ES-I3 (cell line): ENCODE results near the gene IL17RB.

Experiments
- H3K36me3 ChIP-seq: 2 replicates; pipeline ENCODE4 v1.6.1; 2013; ENCODE audit warnings: mild to moderate bottlenecking, low read length, control low read depth, moderate library complexity; ENCODE audit not compliant: insufficient read depth
- H3K4me1 ChIP-seq: 2 replicates; pipeline ENCODE4 v1.6.1; 2013; ENCODE audit warnings: mild to moderate bottlenecking, control low read depth, low read length; ENCODE audit not compliant: insufficient read depth
- H3K9ac ChIP-seq: 2 replicates; pipeline ENCODE4 v1.6.1; 2013; ENCODE audit warnings: low read depth, mild to moderate bottlenecking, low read length, moderate library complexity
- H3K9me3 ChIP-seq: 2 replicates; pipeline ENCODE4 v1.6.1; 2013; ENCODE audit warnings: mild to moderate bottlenecking, low read length, moderate library complexity; ENCODE audit not compliant: control insufficient read depth, insufficient read depth

The IL17RB gene

DNA sequence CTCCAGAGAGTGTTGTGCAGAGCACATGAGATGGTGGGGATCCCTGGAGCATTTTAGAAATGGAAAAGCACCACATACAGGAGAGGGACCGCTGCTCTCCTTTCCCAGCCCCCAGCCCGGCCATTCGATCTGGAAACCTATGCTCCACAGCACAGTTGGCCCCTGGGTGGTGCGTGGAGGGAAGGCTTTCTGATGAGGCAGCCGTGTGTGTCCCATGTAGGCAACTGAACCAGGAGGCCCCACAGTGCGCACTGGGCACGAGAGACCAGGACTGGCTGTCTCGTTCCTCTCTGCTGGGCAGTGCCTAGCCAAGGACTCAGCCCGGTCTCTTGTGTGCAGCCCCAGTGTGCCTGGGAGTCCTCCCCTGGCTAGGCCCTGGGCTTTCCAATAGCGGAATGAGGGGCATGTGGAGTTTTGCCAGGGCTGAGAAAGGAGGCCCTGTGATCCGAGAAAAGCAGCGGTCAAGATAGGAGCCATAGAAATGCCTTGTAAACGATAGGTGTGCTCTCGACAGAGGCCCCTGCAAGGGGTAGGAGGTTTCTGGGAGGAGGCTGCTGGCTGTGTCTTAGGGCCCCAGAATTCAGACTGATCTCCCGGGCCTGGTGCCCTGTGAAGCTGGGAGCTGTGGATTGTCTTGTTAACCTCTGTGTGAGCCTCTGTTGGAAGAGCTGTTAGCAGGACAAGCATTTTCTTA lies 39.1 kb upstream of the IL17RB start:
- Histone ChIP-seq H3K4me1 (peaks cover 13% of the 10 kb centered on the region; the same call in 1 of the 2 replicates), H3K9ac (no peak overlapping the region), H3K9me3 (no peaks in the 10 kb centered on the region), H3K36me3 (no peaks in the 10 kb centered on the region)

DNA sequence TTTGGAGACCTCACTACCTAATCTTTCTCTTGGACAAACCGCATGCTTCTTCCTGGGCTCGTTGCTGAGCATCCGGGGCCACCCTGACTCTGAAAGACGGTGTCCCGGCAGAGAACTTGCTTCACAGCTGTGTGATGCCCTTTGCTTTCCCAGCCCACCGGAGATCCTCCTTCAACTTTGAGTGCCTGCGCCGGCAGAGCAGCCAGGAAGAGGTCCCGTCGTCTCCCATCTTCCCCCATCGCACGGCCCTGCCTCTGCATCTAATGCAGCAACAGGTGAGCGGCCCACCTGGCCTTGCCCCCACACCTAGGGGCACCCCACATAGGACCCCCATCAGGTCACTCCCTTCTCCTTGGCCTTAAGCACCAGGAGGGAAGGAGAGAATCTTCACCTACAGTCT lies 37.9 kb upstream of the IL17RB start:
- peaks cover 13% of the 10 kb centered on the region; the same call in 1 of the 2 replicates for H3K4me1 ChIP-seq
- H3K9me3 ChIP-seq = no peaks in the 10 kb centered on the region

DNA sequence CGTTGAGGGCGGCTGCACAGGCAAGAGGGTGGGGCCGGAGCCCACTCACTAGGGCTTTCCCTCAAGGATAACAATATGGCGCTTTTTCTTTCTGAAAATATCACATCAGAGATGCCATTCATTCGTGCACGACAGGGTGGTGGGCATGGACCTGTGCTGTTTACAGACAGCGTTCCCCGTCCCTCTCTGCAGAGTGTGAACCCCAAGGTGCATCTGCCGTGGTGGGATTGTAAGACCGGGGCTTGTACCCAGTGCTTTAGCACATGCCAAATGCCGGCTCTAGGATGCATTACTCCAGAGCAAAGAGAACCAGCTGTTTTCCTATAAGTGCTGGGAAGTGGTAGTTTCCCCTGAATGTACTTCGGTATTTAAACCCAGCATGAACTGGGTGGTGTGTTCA lies 37.1 kb upstream of the IL17RB start:
- peaks cover 9% of the 10 kb centered on the region; the same call in 1 of the 2 replicates for H3K4me1 ChIP-seq
- no peaks in the 10 kb centered on the region for H3K36me3 ChIP-seq
- no peak overlapping the region for H3K9ac ChIP-seq
- H3K9me3 ChIP-seq = no peaks in the 10 kb centered on the region

More for the DNA sequence above, 37.9 kb upstream of the IL17RB start:
- no peaks in the 10 kb centered on the region for H3K36me3 ChIP-seq
- H3K9ac ChIP-seq = no peak overlapping the region

DNA sequence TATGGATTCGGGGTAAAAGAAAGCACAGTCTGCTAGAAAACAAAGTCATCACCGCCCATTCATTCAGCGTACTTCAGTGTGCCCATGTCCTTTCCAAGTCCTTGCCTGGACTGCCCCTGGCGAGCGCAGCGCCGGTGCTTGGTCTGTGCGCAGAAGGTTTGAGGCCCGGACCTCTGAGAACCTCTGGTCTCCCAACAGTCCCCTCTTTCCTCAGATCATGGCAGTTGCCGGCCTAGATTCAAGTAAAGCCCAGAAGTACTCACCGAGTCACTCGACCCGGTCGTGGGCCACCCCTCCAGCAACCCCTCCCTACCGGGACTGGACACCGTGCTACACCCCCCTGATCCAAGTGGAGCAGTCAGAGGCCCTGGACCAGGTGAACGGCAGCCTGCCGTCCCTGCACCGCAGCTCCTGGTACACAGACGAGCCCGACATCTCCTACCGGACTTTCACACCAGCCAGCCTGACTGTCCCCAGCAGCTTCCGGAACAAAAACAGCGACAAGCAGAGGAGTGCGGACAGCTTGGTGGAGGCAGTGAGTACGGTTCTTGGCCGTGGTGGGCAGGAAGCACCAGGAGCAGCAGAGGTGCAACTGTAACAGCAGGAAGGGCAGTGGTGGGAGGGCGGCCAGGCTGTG lies 36.5 kb upstream of the IL17RB start:
- Histone ChIP-seq H3K4me1 (peaks cover 3% of the 10 kb centered on the region; the same call in 1 of the 2 replicates), H3K36me3 (no peaks in the 10 kb centered on the region), H3K9me3 (no peaks in the 10 kb centered on the region), H3K9ac (no peak overlapping the region)

DNA sequence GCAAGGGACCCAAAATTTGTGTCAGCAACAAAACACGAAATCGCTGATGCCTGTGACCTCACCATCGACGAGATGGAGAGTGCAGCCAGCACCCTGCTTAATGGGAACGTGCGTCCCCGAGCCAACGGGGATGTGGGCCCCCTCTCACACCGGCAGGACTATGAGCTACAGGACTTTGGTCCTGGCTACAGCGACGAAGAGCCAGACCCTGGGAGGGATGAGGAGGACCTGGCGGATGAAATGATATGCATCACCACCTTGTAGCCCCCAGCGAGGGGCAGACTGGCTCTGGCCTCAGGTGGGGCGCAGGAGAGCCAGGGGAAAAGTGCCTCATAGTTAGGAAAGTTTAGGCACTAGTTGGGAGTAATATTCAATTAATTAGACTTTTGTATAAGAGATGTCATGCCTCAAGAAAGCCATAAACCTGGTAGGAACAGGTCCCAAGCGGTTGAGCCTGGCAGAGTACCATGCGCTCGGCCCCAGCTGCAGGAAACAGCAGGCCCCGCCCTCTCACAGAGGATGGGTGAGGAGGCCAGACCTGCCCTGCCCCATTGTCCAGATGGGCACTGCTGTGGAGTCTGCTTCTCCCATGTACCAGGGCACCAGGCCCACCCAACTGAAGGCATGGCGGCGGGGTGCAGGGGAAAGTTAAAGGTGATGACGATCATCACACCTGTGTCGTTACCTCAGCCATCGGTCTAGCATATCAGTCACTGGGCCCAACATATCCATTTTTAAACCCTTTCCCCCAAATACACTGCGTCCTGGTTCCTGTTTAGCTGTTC lies 35.0 kb upstream of the IL17RB start:
- Histone ChIP-seq H3K4me1 (no peaks in the 10 kb centered on the region), H3K9ac (no peak overlapping the region), H3K36me3 (no peaks in the 10 kb centered on the region), H3K9me3 (no peaks in the 10 kb centered on the region)

DNA sequence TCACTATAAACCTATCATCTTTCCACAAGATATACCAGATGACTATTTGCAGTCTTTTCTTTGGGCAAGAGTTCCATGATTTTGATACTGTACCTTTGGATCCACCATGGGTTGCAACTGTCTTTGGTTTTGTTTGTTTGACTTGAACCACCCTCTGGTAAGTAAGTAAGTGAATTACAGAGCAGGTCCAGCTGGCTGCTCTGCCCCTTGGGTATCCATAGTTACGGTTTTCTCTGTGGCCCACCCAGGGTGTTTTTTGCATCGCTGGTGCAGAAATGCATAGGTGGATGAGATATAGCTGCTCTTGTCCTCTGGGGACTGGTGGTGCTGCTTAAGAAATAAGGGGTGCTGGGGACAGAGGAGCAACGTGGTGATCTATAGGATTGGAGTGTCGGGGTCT lies 33.9 kb upstream of the IL17RB start:
- no peaks in the 10 kb centered on the region for H3K9me3 ChIP-seq
- H3K9ac ChIP-seq = no peak overlapping the region
- H3K36me3 ChIP-seq = no peaks in the 10 kb centered on the region
- no peaks in the 10 kb centered on the region for H3K4me1 ChIP-seq

DNA sequence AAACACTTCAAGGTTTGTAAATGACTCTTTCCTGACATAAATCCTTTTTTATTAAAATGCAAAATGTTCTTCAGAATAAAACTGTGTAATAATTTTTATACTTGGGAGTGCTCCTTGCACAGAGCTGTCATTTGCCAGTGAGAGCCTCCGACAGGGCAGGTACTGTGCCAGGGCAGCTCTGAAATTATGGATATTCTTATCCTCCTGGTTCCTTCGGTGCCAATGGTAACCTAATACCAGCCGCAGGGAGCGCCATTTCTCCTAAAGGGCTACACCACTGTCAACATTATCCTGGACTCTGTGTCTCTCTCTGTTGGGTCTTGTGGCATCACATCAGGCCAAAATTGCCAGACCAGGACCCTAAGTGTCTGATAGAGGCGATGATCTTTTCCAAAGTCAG lies 33.1 kb upstream of the IL17RB start:
- H3K9ac ChIP-seq = no peak overlapping the region
- H3K4me1 ChIP-seq = no peaks in the 10 kb centered on the region
- H3K36me3 ChIP-seq = no peaks in the 10 kb centered on the region
- H3K9me3 ChIP-seq = no peaks in the 10 kb centered on the region

DNA sequence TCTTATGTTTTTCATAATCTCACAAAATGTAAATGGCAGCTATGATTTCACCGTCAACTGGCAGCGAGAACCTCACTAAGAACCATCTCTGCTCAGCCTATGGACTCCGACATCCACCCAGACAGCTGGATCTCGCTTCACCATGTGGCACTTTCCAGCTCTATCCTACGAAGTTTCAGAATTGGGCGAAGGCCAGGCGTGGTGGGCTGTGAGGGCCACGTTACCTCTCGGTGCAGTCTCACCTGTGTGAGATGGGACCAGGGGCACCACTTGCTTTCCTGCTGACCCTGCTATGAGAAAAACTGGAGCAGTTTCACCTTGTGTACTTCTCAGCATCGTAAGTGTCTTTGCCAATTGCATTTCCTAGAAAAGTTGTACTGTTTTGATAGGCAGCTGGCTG lies 32.5 kb upstream of the IL17RB start:
- H3K36me3 ChIP-seq = no peaks in the 10 kb centered on the region; the same call in 1 of the 2 replicates
- no peaks in the 10 kb centered on the region for H3K9me3 ChIP-seq
- H3K4me1 ChIP-seq = no peaks in the 10 kb centered on the region
- H3K9ac ChIP-seq = no peak overlapping the region

DNA sequence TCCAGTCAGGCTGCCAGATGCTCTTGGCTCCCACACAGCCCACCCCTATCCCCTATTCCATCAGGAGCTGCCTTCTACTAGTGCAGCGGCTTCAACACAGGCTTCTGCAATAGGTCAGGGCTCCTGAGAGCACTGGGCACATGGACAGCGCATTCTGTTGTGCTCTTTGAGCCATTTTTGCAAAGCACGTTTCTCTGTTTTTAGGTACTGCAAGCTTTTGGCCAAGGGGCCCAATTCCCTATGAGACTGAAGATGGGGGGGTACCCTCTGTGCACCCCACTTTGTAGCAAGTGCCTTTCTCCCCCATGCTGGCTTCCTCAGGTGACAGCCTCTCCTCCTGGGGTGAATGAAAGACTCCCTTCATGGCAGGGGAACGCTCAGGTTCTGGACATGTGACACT lies 31.3 kb upstream of the IL17RB start:
- no peaks in the 10 kb centered on the region for H3K9me3 ChIP-seq
- H3K36me3 ChIP-seq = no peaks in the 10 kb centered on the region; the same call in 1 of the 2 replicates
- H3K9ac ChIP-seq = no peak overlapping the region
- H3K4me1 ChIP-seq = no peaks in the 10 kb centered on the region

DNA sequence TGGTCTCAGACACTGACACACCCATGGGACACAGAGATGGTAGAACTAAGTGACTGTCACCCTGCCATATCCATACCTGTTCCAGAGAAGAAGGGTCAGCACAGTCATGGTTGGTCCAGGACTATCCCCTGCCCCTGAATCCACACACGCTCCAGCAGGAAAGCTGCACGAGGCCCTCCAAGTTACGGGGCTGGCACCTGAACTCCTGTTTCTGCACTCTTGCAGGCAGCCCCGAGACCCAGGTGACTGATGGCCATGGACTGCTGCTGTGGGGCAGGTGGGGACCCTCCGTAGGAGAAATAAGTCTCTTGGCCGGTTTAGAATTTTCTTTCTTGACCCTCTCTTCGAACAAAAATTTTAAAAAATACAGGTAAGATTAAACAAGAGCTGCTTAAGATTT lies 30.7 kb upstream of the IL17RB start:
- H3K9ac ChIP-seq = no peak overlapping the region
- H3K36me3 ChIP-seq = no peaks in the 10 kb centered on the region; the same call in 1 of the 2 replicates
- H3K4me1 ChIP-seq = no peaks in the 10 kb centered on the region
- H3K9me3 ChIP-seq = no peaks in the 10 kb centered on the region

DNA sequence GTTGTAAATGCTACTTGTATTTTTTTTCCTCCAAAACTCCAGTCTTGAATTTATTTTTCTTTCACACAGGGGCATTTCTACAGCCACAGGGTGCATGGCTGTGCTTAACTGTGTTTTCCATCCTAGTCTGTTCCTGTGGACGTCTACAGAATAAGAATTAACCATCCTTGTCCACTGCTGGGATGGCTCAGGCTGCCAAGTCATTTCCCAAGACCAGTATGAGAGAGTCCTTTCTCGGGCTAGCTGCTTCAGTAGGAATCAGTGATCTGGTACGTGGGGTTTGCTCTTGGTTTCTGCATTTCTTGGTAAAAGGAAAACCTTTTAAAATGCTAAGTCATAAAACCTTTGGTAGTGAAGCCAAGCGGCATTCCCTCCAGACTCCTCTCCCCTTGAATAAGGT lies 29.9 kb upstream of the IL17RB start:
- Histone ChIP-seq H3K9me3 (no peaks in the 10 kb centered on the region), H3K4me1 (no peaks in the 10 kb centered on the region), H3K36me3 (no peaks in the 10 kb centered on the region; the same call in 1 of the 2 replicates), H3K9ac (no peak overlapping the region)

DNA sequence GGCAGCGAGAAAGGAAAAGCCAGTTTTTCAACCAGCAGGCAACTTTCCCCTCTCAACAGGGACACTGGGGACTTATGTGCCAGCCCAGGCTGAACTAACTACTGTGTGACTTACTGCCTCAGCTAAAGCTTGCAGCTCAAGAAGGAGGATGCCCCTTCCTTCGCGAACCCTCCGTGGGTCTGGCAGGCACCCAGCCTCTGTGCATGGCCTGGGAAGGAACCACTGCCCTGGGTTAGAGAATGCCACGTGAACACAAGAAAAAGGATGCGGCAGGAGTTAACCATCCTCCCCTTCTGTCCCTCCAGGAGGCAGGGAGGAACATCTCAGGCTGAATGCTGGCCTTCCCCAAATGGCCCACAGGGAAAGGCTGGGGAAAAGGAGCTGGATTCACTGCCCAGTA lies 29.2 kb upstream of the IL17RB start:
- no peak overlapping the region for H3K9ac ChIP-seq
- no peaks in the 10 kb centered on the region for H3K4me1 ChIP-seq
- H3K9me3 ChIP-seq = no peaks in the 10 kb centered on the region
- no peaks in the 10 kb centered on the region; the same call in 1 of the 2 replicates for H3K36me3 ChIP-seq

DNA sequence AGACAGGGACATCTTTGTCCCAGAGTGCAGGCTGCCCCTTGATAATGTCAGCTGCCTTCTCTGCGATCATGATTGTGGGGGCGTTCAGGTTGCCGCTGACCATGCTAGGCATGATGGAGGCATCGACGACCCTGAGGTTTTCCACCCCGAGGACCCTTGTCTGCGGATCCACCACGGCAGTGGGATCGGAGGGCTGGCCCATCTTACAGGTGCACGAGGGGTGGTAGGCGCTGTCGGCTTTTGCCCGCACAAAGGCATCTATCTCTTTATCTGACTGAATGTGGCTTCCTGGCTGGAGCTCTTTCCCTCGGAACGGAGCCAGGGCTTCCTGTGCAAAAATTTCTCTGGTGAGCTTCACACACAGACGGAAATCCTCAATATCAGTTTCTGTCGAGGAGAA lies 28.6 kb upstream of the IL17RB start:
- Histone ChIP-seq H3K9ac (no peak overlapping the region), H3K36me3 (no peaks in the 10 kb centered on the region; the same call in 1 of the 2 replicates), H3K9me3 (no peaks in the 10 kb centered on the region), H3K4me1 (no peaks in the 10 kb centered on the region)

DNA sequence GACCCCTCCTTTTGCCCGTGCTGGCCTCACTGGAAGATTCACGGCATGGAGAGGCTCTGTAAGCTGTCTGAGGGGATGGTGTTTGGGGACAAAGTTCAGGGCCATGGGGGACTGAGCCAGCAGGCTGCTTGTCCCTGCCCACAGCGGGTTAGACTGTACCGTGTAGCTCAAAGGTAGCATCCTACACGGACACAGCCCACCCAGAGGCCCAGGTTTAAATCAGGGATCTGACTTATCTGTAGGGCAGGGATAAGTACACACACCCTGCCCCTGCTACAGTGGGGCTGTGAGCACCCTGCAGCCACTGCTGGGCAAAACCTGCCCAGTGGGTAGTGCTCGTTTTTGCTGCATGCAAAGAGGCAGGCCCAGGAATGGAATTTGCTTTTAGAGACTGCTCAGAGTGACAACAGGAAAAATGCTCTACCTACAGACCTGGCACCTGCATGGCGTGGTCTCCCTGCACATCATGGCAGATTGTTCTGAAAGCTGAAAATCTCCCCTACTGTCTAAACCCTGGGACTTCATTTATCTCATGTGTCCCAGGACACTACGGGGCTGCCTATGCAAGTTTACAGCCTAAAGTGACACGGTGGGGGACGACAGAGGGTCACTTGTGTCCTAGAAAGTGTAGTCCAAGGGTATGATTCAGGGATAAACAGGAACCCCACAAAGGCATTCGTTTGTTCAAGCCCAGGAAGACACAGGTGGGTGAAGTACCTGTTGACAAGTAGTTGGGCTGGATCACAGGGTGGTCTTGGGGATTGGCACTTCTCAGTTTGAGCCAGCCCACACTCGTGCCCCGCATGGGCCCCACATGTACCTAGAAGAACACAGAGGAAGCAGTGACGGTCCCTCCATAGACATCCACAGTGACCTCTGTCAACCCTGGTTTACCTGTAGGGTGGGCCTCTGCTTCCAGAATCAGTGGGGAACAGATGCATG lies 27.9 kb upstream of the IL17RB start:
- Histone ChIP-seq H3K4me1 (no peaks in the 10 kb centered on the region), H3K9ac (no peak overlapping the region), H3K36me3 (no peaks in the 10 kb centered on the region; the same call in 1 of the 2 replicates), H3K9me3 (no peaks in the 10 kb centered on the region)
